22Rv1 (cell line): ENCODE measurements around the gene DTX4.

Source experiments
- ZFX ChIP-seq: fragments of 450-650 bp; IDR thresholded peaks from 2 replicates; pipeline ENCODE4 v1.6.1; 2017; ENCODE audit warnings: antibody characterized with exemption, borderline replicate concordance
- TF ChIP-seq, protein P1 (sequence below): fragments of 450-650 bp; IDR thresholded peaks from 2 replicates; pipeline ENCODE4 v1.5.1; 2017; ENCODE audit warnings: mild to moderate bottlenecking

DNA sequence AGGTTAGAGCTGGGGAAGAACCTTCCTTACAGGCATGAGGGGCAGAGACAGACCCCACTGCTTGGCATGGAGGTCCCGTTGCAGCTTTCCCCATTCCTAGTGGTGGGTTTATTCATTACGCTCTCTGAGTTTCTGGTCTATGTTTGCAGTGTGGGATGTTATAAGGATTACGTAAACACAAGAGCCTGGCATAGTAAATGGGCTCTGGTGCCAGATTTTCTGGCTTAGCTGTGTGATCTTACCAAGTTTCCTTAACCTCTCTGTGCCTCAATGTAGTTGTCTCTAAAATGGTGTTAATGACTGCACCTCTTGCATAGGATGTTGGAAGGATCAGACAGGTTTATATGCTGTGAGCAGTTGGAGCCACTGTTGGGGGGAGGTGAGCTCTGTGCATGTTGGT, 15.1 kb downstream of the DTX4 start:
- TF ChIP-seq, protein P1, sequence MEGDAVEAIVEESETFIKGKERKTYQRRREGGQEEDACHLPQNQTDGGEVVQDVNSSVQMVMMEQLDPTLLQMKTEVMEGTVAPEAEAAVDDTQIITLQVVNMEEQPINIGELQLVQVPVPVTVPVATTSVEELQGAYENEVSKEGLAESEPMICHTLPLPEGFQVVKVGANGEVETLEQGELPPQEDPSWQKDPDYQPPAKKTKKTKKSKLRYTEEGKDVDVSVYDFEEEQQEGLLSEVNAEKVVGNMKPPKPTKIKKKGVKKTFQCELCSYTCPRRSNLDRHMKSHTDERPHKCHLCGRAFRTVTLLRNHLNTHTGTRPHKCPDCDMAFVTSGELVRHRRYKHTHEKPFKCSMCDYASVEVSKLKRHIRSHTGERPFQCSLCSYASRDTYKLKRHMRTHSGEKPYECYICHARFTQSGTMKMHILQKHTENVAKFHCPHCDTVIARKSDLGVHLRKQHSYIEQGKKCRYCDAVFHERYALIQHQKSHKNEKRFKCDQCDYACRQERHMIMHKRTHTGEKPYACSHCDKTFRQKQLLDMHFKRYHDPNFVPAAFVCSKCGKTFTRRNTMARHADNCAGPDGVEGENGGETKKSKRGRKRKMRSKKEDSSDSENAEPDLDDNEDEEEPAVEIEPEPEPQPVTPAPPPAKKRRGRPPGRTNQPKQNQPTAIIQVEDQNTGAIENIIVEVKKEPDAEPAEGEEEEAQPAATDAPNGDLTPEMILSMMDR: no peak
- no peak for TF ChIP-seq ZFX
